ENCODE measurements around the gene BIRC3. TPM values are rescaled to one million over a fixed set of nuclear protein-coding genes. Genes with fewer than 3 reads are reported as not detected.

Gene BIRC3
- total and polyA plus RNA-seq, 2 of the 8 experiments (the other 6 are each of a cell fraction or from before 2014, with no cell fraction given): 0.08 to 0.20 TPM

- Histone ChIP-seq H3K4me2 (ENCODE audit: insufficient read depth in 1 of 2, low read depth in 2 of 2, low read length in 2 of 2) (no peak overlapping the region), H2BK20ac (ENCODE audit: low read length) (no peak overlapping the region), H3K56ac (replicated peaks; ENCODE audit: insufficient read length, low read depth, low read length) (no peak overlapping the region), H3K27me3 (replicated peaks in 1 of 4; ENCODE audit: control insufficient read depth in 3 of 4, extremely low read depth in 1 of 4, insufficient read depth in 3 of 4, low read length in 3 of 4) (no peaks in the 10 kb centered on the region), H3K14ac (ENCODE audit: insufficient read length) (no peak overlapping the region), H3K4ac (replicated peaks; ENCODE audit: insufficient read length, low read depth, low read length) (no peak overlapping the region), H2BK15ac (ENCODE audit: low read length) (no peak overlapping the region), H3K23me2 (ENCODE audit: low read depth, low read length) (no peaks in the 10 kb centered on the region), H4K91ac (replicated peaks; ENCODE audit: insufficient read length, low read length) (no peak overlapping the region), H3K18ac (ENCODE audit: extremely low read depth, low read length) (no peak overlapping the region), H2AK5ac (ENCODE audit: low read depth, low read length) (no peak overlapping the region), H3K79me1 (ENCODE audit: low read depth, low read length) (0 out of 2 replicates have a peak, but pooled peaks cover 5% of the 10 kb centered on the region), H3K23ac (ENCODE audit: insufficient read length) (no peak overlapping the region), H3K36me3 (ENCODE audit: control insufficient read depth in 2 of 4, insufficient read depth in 4 of 4, low read length in 3 of 4) (peaks cover 0 to 39% (median 10%) of the 10 kb centered on the region in 4 experiments; a peak in 7 of 8 replicates), H4K20me1 (replicated peaks in 1 of 2; ENCODE audit: control insufficient read depth in 1 of 2, insufficient read depth in 2 of 2, low read length in 2 of 2) (peaks cover 0 to 2% of the 10 kb centered on the region in 2 experiments), H3K4me3 (ENCODE audit: extremely low read depth in 1 of 4, insufficient read depth in 2 of 4, low read depth in 3 of 4, low read length in 4 of 4) (no peak overlapping the region), H4K5ac (ENCODE audit: insufficient read length, low read depth, low read length) (no peak overlapping the region), H3K9ac (replicated peaks in 1 of 4; ENCODE audit: extremely low read depth in 1 of 4, low read depth in 3 of 4, low read length in 3 of 4) (no peak overlapping the region), H3K9me3 (ENCODE audit: insufficient read depth in 2 of 2, low read depth in 1 of 2, low read length in 1 of 2) (no peaks in the 10 kb centered on the region), H3K79me2 (ENCODE audit: control insufficient read depth in 1 of 2, insufficient read depth in 2 of 2, low read length in 2 of 2) (no peaks in the 10 kb centered on the region), H4K8ac (ENCODE audit: extremely low read depth, insufficient read depth, low read length) (no peak overlapping the region), H3K4me1 (replicated peaks in 1 of 4; ENCODE audit: control insufficient read depth in 3 of 4, insufficient read depth in 4 of 4, low read length in 3 of 4) (no peaks in the 10 kb centered on the region), H3K27ac (ENCODE audit: low read depth, low read length) (no peak overlapping the region), H2BK12ac (ENCODE audit: low read depth, low read length) (no peak overlapping the region), H2AFZ (ENCODE audit: low read length) (no peak overlapping the region), H2BK120ac (replicated peaks; ENCODE audit: low read depth, low read length) (no peak overlapping the region), H2BK5ac (ENCODE audit: low read depth, low read length) (no peak overlapping the region)
- ChIA-PET CTCF (ENCODE audit: partially characterized antibody) (interaction anchor here (0.6 to 1.5 kb wide), 3 partner anchors 23 to 250 kb away, joined by 3 read pairs; no protein-coding TSS in a partner anchor), POLR2A (ENCODE audit: partially characterized antibody) (interaction anchor here (2.2 kb wide), 1 partner anchor 10 kb away, joined by 9 read pairs; no protein-coding TSS in a partner anchor)
- 95% methylated on average over 1 of the region's 1 CpG; no CpG with 5 or more reads in 1 of the 2 experiments for WGBS, 2 experiments (ENCODE audit: extremely low coverage in 1 of 2, insufficient coverage in 1 of 2, insufficient read length in 1 of 2, insufficient replicate concordance in 2 of 2, low coverage in 1 of 2, low lambda C conversion rate in 2 of 2, missing lambda C conversion rate in 1 of 2)
- FAIRE-seq: no peak
- DNase-seq (ENCODE audit: low read depth in 1 of 2, low spot score in 2 of 2): no peak
- TF ChIP-seq ATF3 (IDR thresholded peaks at IDR 0.05; ENCODE audit: insufficient read depth, low read depth, low read length): no peak
These were observed 47.7 kb downstream of the BIRC3 start for GRCh38 chr11:102364991-102365390.
